GM23338 (cell line): ENCODE measurements around the gene SERPINB11. TPM values are rescaled to one million over a fixed set of nuclear protein-coding genes. Genes with fewer than 3 reads are reported as not detected.
A peak's percentile ranks its signal among the peaks of the same experiment; 100 is the strongest.

Experiments used
- ATAC-seq: fragments of 200-7000 bp; cut with Tn5 transposase; 3 replicates; pipeline ENCODE4 v1.9.1; 2020
- DNase-seq: peaks from one replicate; pipeline ENCODE4 v3.0.0-alpha.2; 2015; ENCODE audit warnings: low spot score
- H2AFZ ChIP-seq: fragments of 200-600 bp; sonication (generic); 2 replicates; pipeline ENCODE4 v1.8.0; 2016; ENCODE audit warnings: antibody characterized with exemption, mild to moderate bottlenecking, moderate library complexity
- H3F3A ChIP-seq: fragments of 200-600 bp; sonication (generic); replicated peaks from 2 replicates; pipeline ENCODE4 v1.8.0; 2017; ENCODE audit warnings: antibody characterized with exemption, mixed run types, low read depth
- H3K27ac ChIP-seq: fragments of 200-600 bp; sonication (generic); 2 replicates; pipeline ENCODE4 v1.6.1; 2016; ENCODE audit warnings: low read depth
- H3K27me3 ChIP-seq: fragments of 200-600 bp; sonication (generic); 2 replicates; pipeline ENCODE4 v1.8.0; 2016; ENCODE audit warnings: mild to moderate bottlenecking, mixed run types, moderate library complexity; ENCODE audit not compliant: insufficient read depth
- H3K36me3 ChIP-seq: fragments of 200-600 bp; sonication (generic); 2 replicates; pipeline ENCODE4 v1.8.0; 2016; ENCODE audit warnings: mild to moderate bottlenecking; ENCODE audit not compliant: insufficient read depth
- H3K4me1 ChIP-seq: fragments of 200-600 bp; sonication (generic); 2 replicates; pipeline ENCODE4 v1.8.0; 2016; ENCODE audit warnings: mild to moderate bottlenecking, moderate library complexity; ENCODE audit not compliant: insufficient read depth
- H3K4me2 ChIP-seq: fragments of 200-600 bp; sonication (generic); 2 replicates; pipeline ENCODE4 v1.7.1; 2017; ENCODE audit warnings: mixed run types
- H3K4me3 ChIP-seq: fragments of 200-600 bp; sonication (generic); 2 replicates; pipeline ENCODE4 v1.6.1; 2016; ENCODE audit warnings: mixed run types
- H3K79me2 ChIP-seq: fragments of 200-600 bp; sonication (generic); replicated peaks from 2 replicates; pipeline ENCODE4 v1.8.0; 2017; ENCODE audit warnings: mild to moderate bottlenecking; ENCODE audit not compliant: insufficient read depth
- H3K9me2 ChIP-seq: fragments of 200-600 bp; sonication (generic); 2 replicates; pipeline ENCODE4 v1.8.0; 2017; ENCODE audit not compliant: insufficient read depth
- H4K20me1 ChIP-seq: fragments of 200-600 bp; sonication (generic); replicated peaks from 2 replicates; pipeline ENCODE4 v1.8.0; 2017; ENCODE audit warnings: mild to moderate bottlenecking; ENCODE audit not compliant: insufficient read depth
- H3K27ac Mint-ChIP-seq: 2 replicates; pipeline ENCODE4 v1.8.0; 2020; ENCODE audit warnings: inconsistent platforms, mild to moderate bottlenecking, moderate library complexity, mixed read lengths
- H3K27me3 Mint-ChIP-seq: 3 replicates; pipeline ENCODE4 v1.8.0; 2022; ENCODE audit warnings: low read depth, mild to moderate bottlenecking, moderate library complexity, mixed read lengths, inconsistent platforms; ENCODE audit not compliant: insufficient read depth, poor library complexity
- H3K36me3 Mint-ChIP-seq: 3 replicates; pipeline ENCODE4 v1.8.0; 2021; ENCODE audit warnings: low read depth, mild to moderate bottlenecking, inconsistent platforms, moderate library complexity, mixed read lengths
- H3K4me1 Mint-ChIP-seq: 3 replicates; pipeline ENCODE4 v1.8.0; 2020; ENCODE audit warnings: mild to moderate bottlenecking, inconsistent platforms, mixed read lengths
- H3K4me3 Mint-ChIP-seq: 3 replicates; pipeline ENCODE4 v1.8.0; 2021; ENCODE audit warnings: moderate library complexity, mild to moderate bottlenecking, inconsistent platforms, mixed read lengths
- H3K9me3 Mint-ChIP-seq: 3 replicates; pipeline ENCODE4 v1.8.0; 2020; ENCODE audit warnings: moderate library complexity, mild to moderate bottlenecking, inconsistent platforms, mixed read lengths
- CREB1 ChIP-seq: fragments of 250-450 bp; sonication (Bioruptor Pico); IDR thresholded peaks from 2 replicates; pipeline ENCODE4 v1.5.0; 2020; ENCODE audit warnings: low read depth, mild to moderate bottlenecking, moderate library complexity
- EZH2 ChIP-seq: fragments of 200-600 bp; sonication (generic); IDR thresholded peaks from one replicate; pipeline ENCODE4 v1.8.0; 2017; ENCODE audit warnings: antibody characterized with exemption, mild to moderate bottlenecking, low read depth; ENCODE audit not compliant: unreplicated experiment
- EZH2phosphoT487 ChIP-seq: fragments of 200-600 bp; sonication (generic); IDR thresholded peaks from one replicate; pipeline ENCODE4 v1.8.1; 2018; ENCODE audit warnings: antibody characterized with exemption; ENCODE audit not compliant: unreplicated experiment
- JUNB ChIP-seq: IDR thresholded peaks from one replicate; pipeline ENCODE4 v1.6.1; 2016; ENCODE audit warnings: antibody characterized with exemption; ENCODE audit not compliant: unreplicated experiment
- NANOG ChIP-seq: IDR thresholded peaks from 2 replicates; pipeline ENCODE4 v1.6.1; 2016; ENCODE audit warnings: antibody characterized with exemption, borderline replicate concordance
- POLR2AphosphoS5 ChIP-seq: IDR thresholded peaks from 2 replicates; pipeline ENCODE4 v1.6.1; 2016; ENCODE audit warnings: antibody characterized with exemption, low read depth
- REST ChIP-seq: IDR thresholded peaks from one replicate; pipeline ENCODE4 v1.6.1; 2018; ENCODE audit warnings: antibody characterized with exemption; ENCODE audit not compliant: unreplicated experiment
- STAT1 ChIP-seq: IDR thresholded peaks from one replicate; pipeline ENCODE4 v1.6.1; 2016; ENCODE audit warnings: antibody characterized with exemption; ENCODE audit not compliant: unreplicated experiment
- ZNF114 ChIP-seq: fragments of 250-450 bp; sonication (Bioruptor Pico); IDR thresholded peaks from 2 replicates; pipeline ENCODE4 v1.5.0; 2020; ENCODE audit warnings: mild to moderate bottlenecking, moderate library complexity
- ZNF331 ChIP-seq: fragments of 250-450 bp; sonication (Bioruptor Pico); IDR thresholded peaks from 2 replicates; pipeline ENCODE4 v1.5.0; 2020; ENCODE audit warnings: low read depth, mild to moderate bottlenecking, moderate library complexity
- ZNF462 ChIP-seq: fragments of 250-450 bp; sonication (Bioruptor Pico); IDR thresholded peaks from 2 replicates; pipeline ENCODE4 v1.5.0; 2020; ENCODE audit warnings: mild to moderate bottlenecking, moderate library complexity
- polyA plus RNA-seq: library from polyadenylated mRNA; unstranded; fragments of >200 nt; fragmentation: Nextera tagmentation; extraction: Ambion mirVana; gene quantifications from 2 replicates; pipeline ENCODE4 v1.2.1, GENCODE V29; 2016
- total RNA-seq: library from RNA; depleted of rRNA; stranded (reverse); fragments of >200 nt; shearing (Covaris generic); gene quantifications from 2 replicates; pipeline ENCODE4 v1.2.3, GENCODE V29; 2014
- TF ChIP-seq, protein P1 (sequence below): IDR thresholded peaks from 2 replicates; pipeline ENCODE4 v1.6.1; 2016; ENCODE audit warnings: antibody characterized with exemption
- TF ChIP-seq, protein P2 (sequence below), 2 experiments: fragments of 200-600 bp in 1 of 2; sonication (generic) in 1 of 2; conservative IDR thresholded peaks; 2 replicates each; pipeline versions ENCODE4 v1.5.1 to v1.6.1; 2016 to 2017; ENCODE audit warnings: antibody characterized with exemption in 2 of 2, low read depth in 2 of 2, mild to moderate bottlenecking in 2 of 2, moderate library complexity in 1 of 2

Gene SERPINB11
- total and polyA plus RNA-seq, 2 experiments from 2014 or later: not detected

GRCh38 chr18:63683152-63683551 is 19.6 kb upstream of the SERPINB11 start:
- H3K9me2 ChIP-seq: peaks cover 9% of the 10 kb centered on the region; the same call in 1 of the 2 replicates
- H3K27ac ChIP-seq: no peak overlapping the region
- peak; percentile 47 for DNase-seq
- no peaks in the 10 kb centered on the region for H3F3A ChIP-seq
- no peak overlapping the region for H3K4me3 ChIP-seq
- H3K27ac Mint-ChIP-seq: peak overlapping the region; percentile 64
- peak overlapping the region; percentile 29; the same call in 1 of the 2 replicates for H3K4me2 ChIP-seq
- H3K9me3 Mint-ChIP-seq: peaks cover 8% of the 10 kb centered on the region; the same call in 2 of the 3 replicates
- peak; percentile 97 for ATAC-seq
- no peaks in the 10 kb centered on the region for H3K27me3 Mint-ChIP-seq
- H4K20me1 ChIP-seq: no peaks in the 10 kb centered on the region
- H2AFZ ChIP-seq: peak overlapping the region; percentile 15; the same call in 1 of the 2 replicates
- TF ChIP-seq CREB1 (CRISPR knock-in tag) (no peak), ZNF462 (CRISPR knock-in tag) (no peak), POLR2AphosphoS5 (no peak), REST (no peak), NANOG (no peak), ZNF114 (CRISPR knock-in tag) (no peak), STAT1 (no peak), EZH2phosphoT487 (no peak), EZH2 (no peak), JUNB (no peak), ZNF331 (CRISPR knock-in tag) (no peak)
- TF ChIP-seq, protein P1, sequence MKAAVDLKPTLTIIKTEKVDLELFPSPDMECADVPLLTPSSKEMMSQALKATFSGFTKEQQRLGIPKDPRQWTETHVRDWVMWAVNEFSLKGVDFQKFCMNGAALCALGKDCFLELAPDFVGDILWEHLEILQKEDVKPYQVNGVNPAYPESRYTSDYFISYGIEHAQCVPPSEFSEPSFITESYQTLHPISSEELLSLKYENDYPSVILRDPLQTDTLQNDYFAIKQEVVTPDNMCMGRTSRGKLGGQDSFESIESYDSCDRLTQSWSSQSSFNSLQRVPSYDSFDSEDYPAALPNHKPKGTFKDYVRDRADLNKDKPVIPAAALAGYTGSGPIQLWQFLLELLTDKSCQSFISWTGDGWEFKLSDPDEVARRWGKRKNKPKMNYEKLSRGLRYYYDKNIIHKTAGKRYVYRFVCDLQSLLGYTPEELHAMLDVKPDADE: no peak
- TF ChIP-seq, protein P2, sequence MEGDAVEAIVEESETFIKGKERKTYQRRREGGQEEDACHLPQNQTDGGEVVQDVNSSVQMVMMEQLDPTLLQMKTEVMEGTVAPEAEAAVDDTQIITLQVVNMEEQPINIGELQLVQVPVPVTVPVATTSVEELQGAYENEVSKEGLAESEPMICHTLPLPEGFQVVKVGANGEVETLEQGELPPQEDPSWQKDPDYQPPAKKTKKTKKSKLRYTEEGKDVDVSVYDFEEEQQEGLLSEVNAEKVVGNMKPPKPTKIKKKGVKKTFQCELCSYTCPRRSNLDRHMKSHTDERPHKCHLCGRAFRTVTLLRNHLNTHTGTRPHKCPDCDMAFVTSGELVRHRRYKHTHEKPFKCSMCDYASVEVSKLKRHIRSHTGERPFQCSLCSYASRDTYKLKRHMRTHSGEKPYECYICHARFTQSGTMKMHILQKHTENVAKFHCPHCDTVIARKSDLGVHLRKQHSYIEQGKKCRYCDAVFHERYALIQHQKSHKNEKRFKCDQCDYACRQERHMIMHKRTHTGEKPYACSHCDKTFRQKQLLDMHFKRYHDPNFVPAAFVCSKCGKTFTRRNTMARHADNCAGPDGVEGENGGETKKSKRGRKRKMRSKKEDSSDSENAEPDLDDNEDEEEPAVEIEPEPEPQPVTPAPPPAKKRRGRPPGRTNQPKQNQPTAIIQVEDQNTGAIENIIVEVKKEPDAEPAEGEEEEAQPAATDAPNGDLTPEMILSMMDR (conservative IDR thresholded peaks at IDR 0.05; ENCODE audit: low read depth in 2 of 2): no peak
- peaks cover 7% of the 10 kb centered on the region for H3K4me1 ChIP-seq
- no peaks in the 10 kb centered on the region; the same call in 2 of the 3 replicates for H3K36me3 Mint-ChIP-seq
- no peaks in the 10 kb centered on the region for H3K79me2 ChIP-seq
- H3K4me1 Mint-ChIP-seq: peaks cover 15% of the 10 kb centered on the region
- no peaks in the 10 kb centered on the region for H3K27me3 ChIP-seq
- H3K4me3 Mint-ChIP-seq: no peak overlapping the region
- no peaks in the 10 kb centered on the region for H3K36me3 ChIP-seq
